HEK293 (cell line): ENCODE results near the gene BTNL9.

Source experiments
- CTCF ChIA-PET: fragments of 350-600 bp; formaldehyde crosslinking; extraction: SDS; loops from one replicate; lab custom pipeline; 2021; ENCODE audit warnings: antibody characterized with exemption; lab: Yijun Ruan, JAX
- POLR2A ChIA-PET: fragments of 300-600 bp; formaldehyde crosslinking; extraction: SDS; loops from one replicate; lab custom pipeline; 2020; ENCODE audit warnings: antibody characterized with exemption, inconsistent platforms; lab: Yijun Ruan, JAX
- H3K27ac ChIP-seq: fragments of 200-500 bp; sonication (Bioruptor generic); 2 replicates; pipeline ENCODE4 v1.5.1; 2014; ENCODE audit warnings: low read depth, low read length, control low read depth, inconsistent platforms; ENCODE audit errors: extremely low read depth
- H3K36me3 ChIP-seq, 2 experiments: fragments of 200-500 bp in 1 of 2; sonication (Bioruptor generic) in 1 of 2; 1 replicate in 1 of 2; 2 replicates in 1 of 2; pipeline ENCODE4 v1.5.1; 2014 to 2017; ENCODE audit warnings: inconsistent platforms in 2 of 2, low read length in 2 of 2; ENCODE audit not compliant: control insufficient read depth in 2 of 2, insufficient read depth in 1 of 2
- H3K4me1 ChIP-seq: fragments of 200-500 bp; sonication (Bioruptor generic); 2 replicates; pipeline ENCODE4 v1.5.1; 2014; ENCODE audit warnings: mild to moderate bottlenecking, low read length, inconsistent platforms; ENCODE audit not compliant: control insufficient read depth, insufficient read depth
- H3K4me3 ChIP-seq: 2 replicates; pipeline ENCODE4 v1.5.1; 2011; ENCODE audit warnings: low read depth, mild to moderate bottlenecking, control low read depth, low read length, moderate library complexity
- H3K9me3 ChIP-seq: fragments of 200-500 bp; sonication (Bioruptor generic); 2 replicates; pipeline ENCODE4 v1.5.1; 2014; ENCODE audit warnings: low read depth, low read length, inconsistent platforms; ENCODE audit not compliant: control insufficient read depth, insufficient read depth
- GLI2 ChIP-seq: fragments of 450-650 bp; formaldehyde crosslinking; IDR thresholded peaks from 2 replicates; pipeline ENCODE4; 2017; ENCODE audit warnings: missing biosample characterization, missing genetic modification characterization, low read depth, borderline replicate concordance
- HOXD13 ChIP-seq: sonication (generic); formaldehyde crosslinking; IDR thresholded peaks from 2 replicates; pipeline ENCODE4 v1.8.0; 2022; ENCODE audit warnings: missing genetic modification reagents, borderline replicate concordance
- OSR2 ChIP-seq: fragments of 450-650 bp; formaldehyde crosslinking; IDR thresholded peaks from 2 replicates; pipeline ENCODE4 v1.5.1; 2016; ENCODE audit warnings: missing biosample characterization, missing genetic modification characterization
- SP2 ChIP-seq: fragments of 450-650 bp; formaldehyde crosslinking; IDR thresholded peaks from 2 replicates; pipeline ENCODE4 v1.5.1; 2016; ENCODE audit warnings: missing biosample characterization, missing genetic modification characterization
- SP7 ChIP-seq: fragments of 450-650 bp; formaldehyde crosslinking; IDR thresholded peaks from 2 replicates; pipeline ENCODE4 v1.5.1; 2016; ENCODE audit warnings: missing biosample characterization, missing genetic modification characterization
- ZFP37 ChIP-seq: fragments of 450-650 bp; formaldehyde crosslinking; IDR thresholded peaks from 2 replicates; pipeline ENCODE4 v1.5.1; 2016; ENCODE audit warnings: missing biosample characterization, missing genetic modification characterization
- ZNF202 ChIP-seq: fragments of 450-650 bp; formaldehyde crosslinking; IDR thresholded peaks from 2 replicates; pipeline ENCODE4 v1.5.1; 2016; ENCODE audit warnings: missing biosample characterization, missing genetic modification characterization, borderline replicate concordance
- ZNF549 ChIP-seq: fragments of 450-650 bp; IDR thresholded peaks from 2 replicates; pipeline ENCODE4 v1.5.1; 2018; ENCODE audit warnings: missing biosample characterization, missing genetic modification characterization, mild to moderate bottlenecking, inconsistent platforms, moderate library complexity
- ZNF571 ChIP-seq: fragments of 450-650 bp; formaldehyde crosslinking; IDR thresholded peaks from 2 replicates; pipeline ENCODE4 v1.5.0; 2017; ENCODE audit warnings: missing biosample characterization, missing genetic modification characterization
- ZNF791 ChIP-seq: fragments of 450-650 bp; formaldehyde crosslinking; IDR thresholded peaks from 2 replicates; pipeline ENCODE4 v1.5.1; 2016; ENCODE audit warnings: missing biosample characterization, missing genetic modification characterization
- TF ChIP-seq, protein P1 (sequence below): fragments of 450-650 bp; formaldehyde crosslinking; IDR thresholded peaks from 2 replicates; pipeline ENCODE4 v1.5.1; 2016; ENCODE audit warnings: missing biosample characterization, missing genetic modification characterization

BTNL9 gene

DNA sequence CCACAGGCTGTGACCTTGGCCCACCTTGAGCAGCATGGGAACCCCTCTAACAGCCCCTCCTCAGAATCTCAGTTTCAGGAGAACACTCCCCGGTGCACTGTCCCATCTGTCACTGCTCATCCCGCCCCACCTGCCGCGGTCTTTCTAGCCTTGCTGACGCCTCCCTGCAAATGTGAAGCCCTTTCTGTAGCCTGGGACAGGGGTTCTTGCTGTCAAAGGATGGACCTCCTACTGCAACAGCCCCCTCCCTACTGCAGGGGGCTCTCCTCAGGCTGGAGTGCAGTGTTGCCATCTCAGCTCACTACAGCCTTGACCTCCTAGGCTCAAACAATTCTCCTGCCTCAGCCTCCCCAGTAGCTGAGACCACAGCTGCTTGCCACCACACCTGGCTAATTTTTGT, 70.9 kb downstream of the BTNL9 start:
- CTCF ChIA-PET, result interaction anchor here (0.9 kb wide), 1 partner anchor 294 kb away, joined by 3 read pairs; no protein-coding TSS in a partner anchor
- POLR2A ChIA-PET, result no interaction called here

More for the DNA sequence above, 70.9 kb downstream of the BTNL9 start:
- Histone ChIP-seq H3K4me1 (no peaks in the 10 kb centered on the region), H3K36me3 (no peaks in the 10 kb centered on the region), H3K9me3 (no peaks in the 10 kb centered on the region; the same call in 1 of the 2 replicates), H3K4me3 (no peak overlapping the region), H3K27ac (no peak overlapping the region)
- TF ChIP-seq HOXD13 (CRISPR knock-in tag) (no peak), ZNF571 (tag by site-specific recombination) (no peak), SP2 (tag by site-specific recombination) (no peak), OSR2 (tag by site-specific recombination) (no peak), ZNF202 (tag by site-specific recombination) (no peak), SP7 (tag by site-specific recombination) (no peak), ZNF791 (tag by site-specific recombination) (no peak), ZFP37 (tag by site-specific recombination) (no peak), GLI2 (no peak), ZNF549 (tag by site-specific recombination) (no peak)
- TF ChIP-seq, protein P1, sequence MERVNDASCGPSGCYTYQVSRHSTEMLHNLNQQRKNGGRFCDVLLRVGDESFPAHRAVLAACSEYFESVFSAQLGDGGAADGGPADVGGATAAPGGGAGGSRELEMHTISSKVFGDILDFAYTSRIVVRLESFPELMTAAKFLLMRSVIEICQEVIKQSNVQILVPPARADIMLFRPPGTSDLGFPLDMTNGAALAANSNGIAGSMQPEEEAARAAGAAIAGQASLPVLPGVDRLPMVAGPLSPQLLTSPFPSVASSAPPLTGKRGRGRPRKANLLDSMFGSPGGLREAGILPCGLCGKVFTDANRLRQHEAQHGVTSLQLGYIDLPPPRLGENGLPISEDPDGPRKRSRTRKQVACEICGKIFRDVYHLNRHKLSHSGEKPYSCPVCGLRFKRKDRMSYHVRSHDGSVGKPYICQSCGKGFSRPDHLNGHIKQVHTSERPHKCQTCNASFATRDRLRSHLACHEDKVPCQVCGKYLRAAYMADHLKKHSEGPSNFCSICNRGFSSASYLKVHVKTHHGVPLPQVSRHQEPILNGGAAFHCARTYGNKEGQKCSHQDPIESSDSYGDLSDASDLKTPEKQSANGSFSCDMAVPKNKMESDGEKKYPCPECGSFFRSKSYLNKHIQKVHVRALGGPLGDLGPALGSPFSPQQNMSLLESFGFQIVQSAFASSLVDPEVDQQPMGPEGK (tag by site-specific recombination), result no peak
